Spleen (tissue), 7 donors: ENCODE data around the gene PLA2G10.

Source experiments
- POLR2A ChIP-seq, 3 donors: fragments of 450-650 bp; IDR thresholded peaks; one replicate each; pipeline ENCODE4 v1.5.1; 2017; ENCODE audit warnings: antibody characterized with exemption in 3 of 3, mild to moderate bottlenecking in 1 of 3
- TF ChIP-seq, protein P1 (sequence below), 11 experiments: fragments of 200-600 bp in 7 of 11; fragments of 450-650 bp in 4 of 11; sonication (generic) in 4 of 11; IDR thresholded peaks in 8 of 11; conservative IDR thresholded peaks in 3 of 11; 1 replicate in 7 of 11; 2 replicates in 4 of 11; pipeline versions ENCODE4 v1.4.0 to v1.8.0; 2016 to 2021; ENCODE audit warnings: antibody characterized with exemption in 11 of 11, inconsistent platforms in 4 of 11, mild to moderate bottlenecking in 1 of 11
- donor health status: DM: no; HTN: no; CAD: no; lungs with moderate emphysema.
- donor health status: DM: no; HTN: no; CAD: no.
- donor health status: DM: no; HTN: no; CAD: no.

GRCh38 chr16:14629919-14630619 lies 64.0 kb downstream of the PLA2G10 start, which contains the start of gene PARN:
- TF ChIP-seq, protein P1, sequence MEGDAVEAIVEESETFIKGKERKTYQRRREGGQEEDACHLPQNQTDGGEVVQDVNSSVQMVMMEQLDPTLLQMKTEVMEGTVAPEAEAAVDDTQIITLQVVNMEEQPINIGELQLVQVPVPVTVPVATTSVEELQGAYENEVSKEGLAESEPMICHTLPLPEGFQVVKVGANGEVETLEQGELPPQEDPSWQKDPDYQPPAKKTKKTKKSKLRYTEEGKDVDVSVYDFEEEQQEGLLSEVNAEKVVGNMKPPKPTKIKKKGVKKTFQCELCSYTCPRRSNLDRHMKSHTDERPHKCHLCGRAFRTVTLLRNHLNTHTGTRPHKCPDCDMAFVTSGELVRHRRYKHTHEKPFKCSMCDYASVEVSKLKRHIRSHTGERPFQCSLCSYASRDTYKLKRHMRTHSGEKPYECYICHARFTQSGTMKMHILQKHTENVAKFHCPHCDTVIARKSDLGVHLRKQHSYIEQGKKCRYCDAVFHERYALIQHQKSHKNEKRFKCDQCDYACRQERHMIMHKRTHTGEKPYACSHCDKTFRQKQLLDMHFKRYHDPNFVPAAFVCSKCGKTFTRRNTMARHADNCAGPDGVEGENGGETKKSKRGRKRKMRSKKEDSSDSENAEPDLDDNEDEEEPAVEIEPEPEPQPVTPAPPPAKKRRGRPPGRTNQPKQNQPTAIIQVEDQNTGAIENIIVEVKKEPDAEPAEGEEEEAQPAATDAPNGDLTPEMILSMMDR (IDR thresholded peaks at IDR 0.05 in 8 of 11, conservative IDR thresholded peaks at IDR 0.05 in 3 of 11), result peak in 2 of 11 experiments; percentile 17 to 36
- TF ChIP-seq POLR2A (IDR thresholded peaks at IDR 0.05), result peak; percentile 68 to 89 (median 77)
